Nucleus accumbens (tissue), 56 donors: ENCODE results near the gene KNTC1.
"Not testable (repeated sequence)": the region's sequence is repeated elsewhere in the genome, so short reads cannot be mapped to it uniquely, and the experiment has no call there.

Experiments used
- DNase-seq, 56 donors: peaks; one replicate each; lab custom pipeline; 2025; lab: John Stamatoyannopoulos, UW

Gene KNTC1, protein sequence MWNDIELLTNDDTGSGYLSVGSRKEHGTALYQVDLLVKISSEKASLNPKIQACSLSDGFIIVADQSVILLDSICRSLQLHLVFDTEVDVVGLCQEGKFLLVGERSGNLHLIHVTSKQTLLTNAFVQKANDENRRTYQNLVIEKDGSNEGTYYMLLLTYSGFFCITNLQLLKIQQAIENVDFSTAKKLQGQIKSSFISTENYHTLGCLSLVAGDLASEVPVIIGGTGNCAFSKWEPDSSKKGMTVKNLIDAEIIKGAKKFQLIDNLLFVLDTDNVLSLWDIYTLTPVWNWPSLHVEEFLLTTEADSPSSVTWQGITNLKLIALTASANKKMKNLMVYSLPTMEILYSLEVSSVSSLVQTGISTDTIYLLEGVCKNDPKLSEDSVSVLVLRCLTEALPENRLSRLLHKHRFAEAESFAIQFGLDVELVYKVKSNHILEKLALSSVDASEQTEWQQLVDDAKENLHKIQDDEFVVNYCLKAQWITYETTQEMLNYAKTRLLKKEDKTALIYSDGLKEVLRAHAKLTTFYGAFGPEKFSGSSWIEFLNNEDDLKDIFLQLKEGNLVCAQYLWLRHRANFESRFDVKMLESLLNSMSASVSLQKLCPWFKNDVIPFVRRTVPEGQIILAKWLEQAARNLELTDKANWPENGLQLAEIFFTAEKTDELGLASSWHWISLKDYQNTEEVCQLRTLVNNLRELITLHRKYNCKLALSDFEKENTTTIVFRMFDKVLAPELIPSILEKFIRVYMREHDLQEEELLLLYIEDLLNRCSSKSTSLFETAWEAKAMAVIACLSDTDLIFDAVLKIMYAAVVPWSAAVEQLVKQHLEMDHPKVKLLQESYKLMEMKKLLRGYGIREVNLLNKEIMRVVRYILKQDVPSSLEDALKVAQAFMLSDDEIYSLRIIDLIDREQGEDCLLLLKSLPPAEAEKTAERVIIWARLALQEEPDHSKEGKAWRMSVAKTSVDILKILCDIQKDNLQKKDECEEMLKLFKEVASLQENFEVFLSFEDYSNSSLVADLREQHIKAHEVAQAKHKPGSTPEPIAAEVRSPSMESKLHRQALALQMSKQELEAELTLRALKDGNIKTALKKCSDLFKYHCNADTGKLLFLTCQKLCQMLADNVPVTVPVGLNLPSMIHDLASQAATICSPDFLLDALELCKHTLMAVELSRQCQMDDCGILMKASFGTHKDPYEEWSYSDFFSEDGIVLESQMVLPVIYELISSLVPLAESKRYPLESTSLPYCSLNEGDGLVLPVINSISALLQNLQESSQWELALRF (N-terminal part only)

DNA sequence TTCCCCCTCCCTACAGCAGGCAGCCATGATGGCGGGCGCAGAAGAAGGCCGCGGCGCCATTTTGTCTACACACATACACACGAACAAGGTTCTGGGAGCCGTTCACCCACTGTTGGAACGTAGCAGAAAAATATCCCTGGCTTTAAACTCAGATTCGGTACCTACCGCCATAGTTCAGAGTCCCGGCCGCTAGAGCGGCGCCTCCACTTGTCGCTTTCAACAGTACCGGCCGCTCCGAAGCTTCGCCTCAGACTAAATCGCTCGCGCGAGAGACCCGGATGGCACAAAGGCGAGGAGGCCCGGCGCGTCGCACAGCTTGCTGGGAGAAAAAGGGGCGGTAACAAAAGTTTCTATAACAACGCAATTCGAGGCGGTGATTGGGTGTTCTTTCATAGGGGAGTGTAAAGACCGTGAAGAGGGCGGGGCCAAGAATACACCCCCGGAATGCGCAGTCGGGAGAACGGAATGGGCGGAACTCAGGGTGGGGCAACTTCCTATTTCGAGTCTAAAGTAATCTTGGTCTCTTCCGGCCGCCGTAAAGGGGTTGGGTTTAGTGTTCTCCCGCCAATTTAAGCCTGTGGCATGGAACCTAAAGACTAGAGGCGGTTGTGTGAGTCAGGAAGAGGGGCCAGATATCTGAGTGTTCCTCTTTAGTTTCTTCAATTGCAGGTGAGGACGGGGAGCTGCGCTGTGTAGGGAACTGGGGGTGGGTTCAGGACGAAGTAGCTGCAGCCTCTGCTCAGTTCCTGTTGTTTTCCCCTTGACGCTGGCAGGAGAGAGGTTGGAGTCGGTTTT lies at the start of gene KNTC1, which contains the start of gene RSRC2:
TSS of gene KNTC1 (plus strand) at position 567 of the 795 bp plus-strand sequence. CDS start 2,815 bp downstream, outside the sequence.
TSS of gene RSRC2 (minus strand) at position 254 of the 795 bp plus-strand sequence. CDS start at position 171, 83 bp downstream.
- peak; percentile 81 to 100 (median 98) for DNase-seq

DNA sequence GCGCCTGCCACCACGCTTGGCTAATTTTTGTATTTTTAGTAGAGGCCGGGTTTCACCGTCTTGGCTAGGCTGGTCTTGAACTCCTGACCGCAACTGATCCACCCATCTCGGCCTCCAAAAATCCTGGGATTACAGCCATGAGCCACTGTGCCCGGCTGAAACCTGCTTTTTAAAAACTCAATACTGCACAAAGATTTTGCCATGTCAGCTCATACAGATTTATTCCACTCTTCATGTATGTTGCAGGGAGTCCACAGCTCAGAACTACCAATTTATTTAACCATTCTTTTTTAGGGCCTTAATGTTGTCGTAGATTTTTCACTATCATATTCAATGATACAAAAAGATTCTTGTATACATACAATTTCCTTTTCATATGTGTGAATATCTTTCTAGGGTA lies 46.3 kb upstream of the KNTC1 start:
- DNase-seq = no peak

DNA sequence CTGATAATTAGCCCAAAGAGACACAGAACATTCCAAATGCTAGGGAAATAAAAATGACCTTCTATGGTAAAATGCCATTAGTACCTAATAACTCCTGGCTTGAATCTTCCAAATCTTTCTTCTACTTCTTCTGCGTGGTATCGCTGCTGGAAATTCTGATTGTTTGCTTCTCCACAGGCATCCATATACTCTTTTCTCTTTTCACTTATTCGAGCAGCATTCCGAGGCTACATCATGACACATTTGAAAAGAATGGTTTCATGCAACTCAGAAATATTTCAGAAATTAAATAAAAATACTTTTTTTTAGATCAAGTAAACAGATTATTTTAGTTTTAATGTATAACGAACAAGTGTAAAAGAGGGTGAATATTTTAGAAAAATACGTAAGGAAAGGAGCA lies 45.2 kb upstream of the KNTC1 start:
- no peak for DNase-seq

DNA sequence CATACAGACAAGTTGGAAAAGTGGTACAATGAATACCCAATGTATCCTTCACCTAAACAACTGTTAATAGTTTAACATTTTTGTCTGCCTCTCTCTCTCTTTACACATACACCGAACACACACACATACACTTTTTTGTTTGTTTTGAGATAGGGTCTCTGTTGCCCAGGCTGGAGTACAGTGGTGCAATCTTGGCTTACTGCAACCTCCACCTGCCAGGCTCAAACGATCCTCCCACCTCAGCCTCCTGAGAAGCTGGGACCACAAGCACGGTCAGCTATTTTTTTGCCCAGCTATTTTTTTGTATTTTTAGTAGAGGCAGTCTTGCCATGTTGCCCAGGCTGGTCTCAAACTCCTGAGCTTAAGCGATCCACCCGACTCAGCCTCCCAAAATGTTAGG lies 43.1 kb upstream of the KNTC1 start:
- DNase-seq = no peak

DNA sequence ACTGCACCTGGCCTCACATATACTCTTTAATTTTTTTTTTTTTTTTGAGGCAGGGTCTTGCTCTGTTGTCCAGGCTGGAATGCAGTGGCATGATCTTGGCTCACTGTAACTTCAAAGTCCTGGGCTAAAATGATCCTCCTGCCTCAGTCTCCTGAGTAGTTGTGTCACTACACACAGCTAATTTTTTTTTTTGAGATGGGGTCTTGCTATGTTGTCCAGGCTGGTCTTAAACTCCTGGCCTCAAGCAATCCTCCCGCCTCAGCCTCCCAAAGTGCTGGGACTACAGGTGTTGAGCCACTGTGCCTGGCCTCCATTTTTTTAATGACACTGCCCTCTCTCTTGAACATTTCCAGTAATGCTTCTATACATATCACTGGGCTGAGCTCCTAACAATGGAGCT lies 42.7 kb upstream of the KNTC1 start:
- DNase-seq = not testable (repeated sequence)

DNA sequence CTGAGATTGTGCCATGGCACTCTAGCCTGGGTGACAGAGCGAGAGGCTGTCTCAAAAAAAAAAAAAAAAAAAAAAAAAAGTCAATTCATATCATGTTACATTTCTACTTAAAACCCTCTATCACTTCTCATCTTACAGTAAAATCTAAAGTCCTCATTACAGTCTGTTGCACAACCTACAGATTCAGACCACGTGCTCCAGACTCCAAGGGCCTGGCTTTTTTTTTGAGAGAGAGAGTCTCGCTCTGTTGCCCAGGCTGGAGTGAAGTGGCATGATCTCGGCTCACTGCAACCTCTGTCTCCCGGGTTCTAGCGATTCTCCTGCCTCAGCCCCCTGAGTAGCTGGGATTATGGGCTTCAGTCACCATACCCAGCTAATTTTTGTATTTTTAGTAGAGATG lies 40.7 kb upstream of the KNTC1 start:
- not testable (repeated sequence) for DNase-seq

DNA sequence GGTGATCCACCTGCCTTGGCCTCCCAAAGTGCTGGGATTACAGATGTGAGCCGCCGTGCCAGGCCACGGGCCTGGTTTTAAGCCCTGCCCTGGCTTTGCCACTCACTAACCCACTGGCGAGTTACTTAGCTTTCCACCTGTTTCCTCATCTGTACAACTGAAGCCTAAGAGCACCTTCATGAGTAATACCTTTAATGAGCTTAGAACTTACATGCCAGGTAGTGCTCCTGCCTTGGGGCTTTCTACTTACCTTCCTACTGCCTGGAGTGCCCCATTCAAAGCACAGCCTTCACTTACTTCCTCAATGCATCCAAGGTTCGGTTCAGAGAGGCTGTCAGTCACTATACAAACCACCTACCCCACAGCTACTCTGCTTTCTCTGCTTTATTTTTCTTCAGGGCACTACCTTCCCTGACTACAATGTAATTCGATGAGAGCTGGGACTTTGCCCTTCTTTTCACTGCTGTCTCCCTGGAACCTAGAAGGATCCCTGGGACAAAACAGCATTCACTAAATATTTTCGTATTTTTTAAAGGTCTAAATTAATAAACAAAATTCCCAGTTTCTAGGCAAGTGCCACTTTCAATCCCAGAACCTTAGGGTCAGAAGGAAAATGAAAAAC lies 40.1 kb upstream of the KNTC1 start:
- no peak for DNase-seq

DNA sequence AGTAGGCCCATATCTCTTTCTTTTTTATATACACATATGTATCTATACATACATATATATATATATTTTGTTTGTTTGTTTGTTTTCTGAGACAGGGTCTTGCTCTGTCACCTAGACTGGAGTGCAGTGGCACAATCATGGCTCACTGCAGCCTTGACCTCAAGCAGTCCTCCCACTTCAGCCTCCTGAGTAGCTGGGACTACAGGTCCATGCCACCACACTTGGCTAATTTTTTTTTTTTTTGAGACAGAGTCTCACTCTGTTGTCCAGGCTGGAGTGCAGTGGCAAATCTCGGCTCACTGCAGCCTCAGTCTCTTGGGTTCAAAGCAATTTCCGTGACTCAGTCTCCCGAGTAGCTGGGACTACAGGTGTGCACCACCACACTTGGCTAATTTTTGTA lies 39.2 kb upstream of the KNTC1 start:
- DNase-seq = not testable (repeated sequence)

DNA sequence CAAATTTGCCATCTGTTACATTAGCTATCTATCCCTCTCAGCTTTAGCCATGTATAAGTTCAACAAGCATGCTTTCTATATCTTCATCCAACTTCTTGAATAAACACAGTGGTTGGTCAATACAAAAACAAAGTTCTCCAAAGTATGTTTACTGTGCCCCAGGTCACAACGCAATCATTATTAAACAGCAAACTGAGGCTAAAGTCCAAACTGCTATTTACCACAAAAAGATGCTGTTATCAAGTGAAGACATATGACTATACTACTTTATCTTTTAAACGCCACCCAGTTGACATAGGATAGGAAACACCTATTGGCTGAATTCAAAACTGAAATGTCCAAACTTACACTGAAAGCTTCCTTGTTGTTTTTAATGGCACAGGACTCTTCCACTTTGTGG lies 38.0 kb upstream of the KNTC1 start:
- no peak for DNase-seq

DNA sequence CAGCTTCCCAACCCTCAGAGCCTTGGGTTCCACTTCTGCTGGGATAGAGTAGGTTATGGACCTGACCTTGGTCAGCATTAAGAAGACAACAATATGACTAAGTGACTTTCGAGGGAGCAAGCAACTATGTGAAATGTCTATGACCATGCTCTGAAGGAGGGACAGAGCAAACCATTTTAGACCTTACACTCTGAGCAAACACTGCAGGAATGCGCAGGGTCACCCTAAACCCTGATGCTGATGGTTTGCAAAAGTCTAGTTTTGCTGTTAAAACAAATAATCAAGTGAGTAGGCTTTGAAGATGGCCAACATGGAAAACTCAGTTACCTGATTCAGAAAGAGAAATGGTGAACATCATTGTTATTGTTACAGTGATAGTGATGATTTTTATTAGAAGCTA lies 35.1 kb upstream of the KNTC1 start:
- DNase-seq = no peak

DNA sequence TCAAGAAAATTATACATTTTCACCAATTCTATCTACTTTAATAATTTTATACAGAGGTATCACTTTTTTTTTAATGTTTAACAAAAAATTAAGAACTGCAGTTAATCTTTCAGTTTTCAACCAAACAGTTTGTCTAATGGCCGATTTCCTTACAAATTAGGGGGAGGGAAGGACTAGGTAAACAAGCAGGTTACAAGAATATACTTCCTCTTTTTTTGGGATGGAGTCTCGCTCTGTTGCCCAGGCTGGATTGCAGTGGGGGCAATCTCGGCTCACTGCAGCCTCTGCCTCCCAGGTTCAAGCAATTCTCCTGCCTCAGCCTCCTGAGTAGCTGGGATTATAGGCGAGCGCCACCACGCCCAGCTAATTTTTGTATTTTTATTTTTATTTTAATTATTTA lies 33.8 kb upstream of the KNTC1 start:
- not testable (repeated sequence) for DNase-seq

DNA sequence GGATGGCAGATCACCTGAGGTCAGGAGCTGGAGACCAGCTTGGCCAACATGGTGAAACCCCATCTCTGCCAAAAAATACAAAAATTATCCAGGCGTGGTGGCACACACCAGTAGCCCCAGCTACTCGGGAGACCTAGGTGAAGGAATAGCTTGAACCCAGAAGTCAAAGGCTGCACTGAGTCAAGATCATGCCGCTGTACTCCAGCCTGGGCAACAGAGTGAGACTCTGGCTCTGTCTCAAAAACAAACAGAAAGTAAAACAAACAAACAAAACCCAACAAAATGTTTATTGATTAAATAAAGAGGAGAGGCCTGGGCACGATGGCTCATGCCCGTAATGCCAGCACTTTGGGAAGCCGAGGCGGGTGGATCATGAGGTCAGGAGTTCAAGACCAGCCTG lies 31.8 kb upstream of the KNTC1 start:
- no peak for DNase-seq

DNA sequence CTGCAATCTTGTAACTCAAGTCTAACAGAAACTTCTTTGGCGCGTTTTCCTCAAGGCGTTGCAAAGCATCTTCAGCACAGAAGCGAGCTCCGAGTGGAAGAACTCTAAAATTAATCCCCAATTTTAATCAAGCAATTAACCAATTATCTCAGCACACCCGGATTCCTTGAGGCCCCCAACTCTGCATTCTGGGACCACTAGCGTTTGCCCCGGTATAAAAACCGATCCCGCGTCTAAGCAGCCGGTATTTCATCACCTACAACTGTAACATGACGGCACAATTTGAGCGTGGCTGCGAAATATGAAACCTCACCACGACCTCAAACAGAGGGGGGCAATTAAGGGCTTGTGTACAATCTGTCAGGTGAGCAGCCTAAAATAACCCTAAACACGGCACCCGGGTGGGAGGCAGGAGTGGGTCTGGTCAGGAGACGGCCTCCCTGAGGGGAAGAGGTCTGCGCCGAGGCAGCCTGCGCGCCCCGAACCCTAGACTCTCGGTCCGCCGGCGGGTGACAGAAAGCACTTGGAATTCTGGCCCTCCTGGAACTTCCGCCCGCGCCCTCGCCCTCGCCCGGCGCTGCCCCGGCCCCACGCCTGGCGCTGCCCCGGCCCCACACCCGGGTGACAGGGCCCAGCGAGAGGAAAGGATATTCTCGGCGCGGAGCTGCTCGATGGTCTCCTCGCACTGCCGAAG lies 26.9 kb upstream of the KNTC1 start:
- DNase-seq = peak in 29 of 56 donors; percentile 15 to 74 (median 52)

DNA sequence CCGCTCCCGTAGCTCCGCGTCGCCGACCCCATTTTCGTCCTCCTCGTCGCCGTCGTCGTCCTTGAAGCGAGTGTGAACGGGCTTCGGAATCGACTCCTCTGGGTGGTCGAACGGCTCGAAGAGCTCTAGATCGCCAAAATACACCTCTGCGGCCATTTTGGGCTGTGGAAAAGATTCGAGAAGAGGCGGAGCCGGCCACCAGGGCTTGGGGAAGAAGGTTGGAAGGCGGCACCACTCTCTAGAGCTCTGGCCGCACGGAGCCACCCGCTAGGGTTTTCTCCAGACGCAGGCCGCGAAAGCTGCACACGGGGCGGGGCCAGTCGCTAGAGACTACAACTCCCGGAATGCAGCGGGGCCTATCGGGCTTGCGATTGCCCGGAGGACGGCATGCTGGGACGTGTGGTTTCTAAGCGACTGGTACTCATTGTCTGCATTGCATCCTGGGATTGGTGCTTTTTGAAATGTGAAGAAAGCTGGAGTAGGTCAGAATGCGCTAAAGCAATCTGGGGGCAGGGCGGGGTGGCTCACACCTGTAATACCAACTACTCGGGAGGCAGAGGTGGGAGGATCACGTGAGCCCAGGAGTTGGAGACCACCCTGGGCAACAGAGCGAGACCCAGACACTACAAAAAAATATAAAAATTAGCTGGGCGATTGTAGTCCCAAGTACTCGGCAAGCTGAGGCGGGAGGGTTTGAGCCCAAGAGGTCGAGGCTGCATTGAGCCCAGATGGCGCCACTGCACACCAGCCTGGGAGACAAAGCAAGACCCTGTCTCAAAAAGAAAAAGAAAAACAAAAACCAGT lies 26.2 kb upstream of the KNTC1 start, which contains the start of gene ZCCHC8:
TSS of gene ZCCHC8 (minus strand) at position 248 of the 804 bp plus-strand sequence. CDS start at position 156, 92 bp downstream.
- DNase-seq = peak; percentile 73 to 98 (median 94)

DNA sequence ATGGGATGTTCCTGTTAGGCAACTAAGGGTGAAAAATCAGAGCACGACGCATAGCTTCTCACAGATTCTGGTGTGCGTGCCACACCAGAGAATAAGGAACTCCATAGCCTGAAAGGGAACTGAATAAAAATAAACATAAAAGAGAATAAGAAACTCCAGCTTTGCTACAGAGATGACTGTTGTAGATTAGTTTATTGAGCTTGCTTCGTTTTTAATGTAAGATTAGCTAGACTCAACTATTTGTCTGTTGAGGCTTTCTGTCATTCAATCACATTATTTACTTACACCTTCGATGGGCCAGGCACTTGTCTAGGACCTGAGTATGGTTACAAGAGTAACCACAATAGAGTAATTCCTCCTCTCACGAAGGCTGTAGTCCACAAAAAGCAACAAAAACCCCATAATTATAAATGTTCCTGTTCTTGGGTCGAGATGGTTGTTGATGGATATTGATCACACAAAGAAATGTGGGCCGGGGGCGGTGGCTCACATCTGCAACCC lies 25.5 kb upstream of the KNTC1 start:
- DNase-seq = no peak

DNA sequence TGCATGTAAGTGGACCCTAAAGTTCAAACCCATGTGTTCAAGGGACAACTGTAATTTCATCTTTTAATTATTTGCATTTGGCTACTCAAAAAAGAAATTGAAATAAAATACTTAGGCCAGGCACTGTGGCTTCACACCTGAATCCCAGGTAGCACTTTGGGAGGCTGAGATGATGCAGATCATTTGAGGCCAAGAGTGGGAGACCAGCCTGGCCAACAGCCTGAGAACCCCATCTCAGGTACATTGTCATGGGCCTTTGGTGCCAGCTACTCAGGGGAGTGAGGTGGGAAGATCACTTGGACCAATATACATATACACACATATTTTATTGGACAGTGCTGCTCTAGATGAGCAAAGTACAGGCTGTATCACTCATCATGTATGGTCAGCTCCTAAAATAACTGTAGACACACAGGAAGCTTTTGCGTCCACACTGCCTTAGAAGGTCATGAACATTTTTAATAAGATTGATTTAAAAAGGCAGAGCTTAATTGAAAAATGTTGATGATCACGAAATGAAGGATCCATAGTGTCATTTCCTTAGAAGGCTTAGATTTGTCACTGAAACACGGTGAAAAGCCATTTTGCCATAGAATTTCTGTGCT lies 23.8 kb upstream of the KNTC1 start:
- DNase-seq = no peak
